Smooth muscle cell (in vitro differentiated cells): ENCODE results near the gene GRIN2C. TPM values are rescaled to one million over a fixed set of nuclear protein-coding genes. Genes with fewer than 3 reads are reported as not detected.

Experiments used
- polyA plus RNA-seq: library from polyadenylated mRNA; unstranded; fragments of >200 nt; fragmentation: Nextera tagmentation; extraction: Ambion mirVana; gene quantifications from 2 replicates; pipeline ENCODE4 v1.2.1, GENCODE V29; 2016
- total RNA-seq: library from RNA; depleted of rRNA; stranded (reverse); fragments of >200 nt; gene quantifications from 2 replicates; pipeline ENCODE4 v1.2.3, GENCODE V29; 2014

The GRIN2C gene
- total and polyA plus RNA-seq, 2 experiments from 2014 or later: 0.13 to 0.32 TPM

Other genes with a start within 250 kb of the GRIN2C start
- 0.09 TPM in 1 of 2 replicates, not detected in the other for gene CD300E, start 236.1 kb downstream of the GRIN2C start, total RNA-seq
- not detected in 2 replicates for gene CD300E, start 236.1 kb downstream of the GRIN2C start, polyA plus RNA-seq
- gene CD300LF, start 147.0 kb downstream of the GRIN2C start, total RNA-seq: not detected in 2 replicates
- gene CD300LF, start 147.0 kb downstream of the GRIN2C start, polyA plus RNA-seq: not detected in 2 replicates
- gene RAB37, start 122.6 kb downstream of the GRIN2C start, total RNA-seq: not detected in 2 replicates
- gene RAB37, start 122.6 kb downstream of the GRIN2C start, polyA plus RNA-seq: 0.16 TPM in 1 of 2 replicates, not detected in the other
- gene NHERF1, start 111.3 kb downstream of the GRIN2C start, total RNA-seq: 12.4 and 23.2 TPM in 2 replicates
- gene NHERF1, start 111.3 kb downstream of the GRIN2C start, polyA plus RNA-seq: 31.9 and 38.8 TPM in 2 replicates
- gene NAT9, start 83.5 kb downstream of the GRIN2C start, total RNA-seq: 21.4 and 23.5 TPM in 2 replicates
- gene NAT9, start 83.5 kb downstream of the GRIN2C start, polyA plus RNA-seq: 42.5 and 48.3 TPM in 2 replicates
- 5.6 and 10.4 TPM in 2 replicates for gene FDXR, start 13.1 kb upstream of the GRIN2C start, total RNA-seq
- 18.7 and 22.1 TPM in 2 replicates for gene FDXR, start 13.1 kb upstream of the GRIN2C start, polyA plus RNA-seq
- 0.22 TPM in 1 of 2 replicates, not detected in the other for gene FADS6, start 33.7 kb upstream of the GRIN2C start, total RNA-seq
- not detected in 2 replicates for gene FADS6, start 33.7 kb upstream of the GRIN2C start, polyA plus RNA-seq
- gene USH1G, start 63.4 kb upstream of the GRIN2C start, total RNA-seq: 0.49 TPM in 2 replicates
- gene USH1G, start 63.4 kb upstream of the GRIN2C start, polyA plus RNA-seq: 0.32 and 0.58 TPM in 2 replicates
- gene OTOP2, start 64.4 kb upstream of the GRIN2C start, total RNA-seq: not detected in 2 replicates
- not detected in 2 replicates for gene OTOP2, start 64.4 kb upstream of the GRIN2C start, polyA plus RNA-seq
- gene OTOP3, start 76.0 kb upstream of the GRIN2C start, total RNA-seq: not detected in 2 replicates
- gene OTOP3, start 76.0 kb upstream of the GRIN2C start, polyA plus RNA-seq: not detected in 2 replicates
- gene HID1, start 112.9 kb upstream of the GRIN2C start, total RNA-seq: 6.8 and 8.8 TPM in 2 replicates
- 3.3 and 22.0 TPM in 2 replicates for gene HID1, start 112.9 kb upstream of the GRIN2C start, polyA plus RNA-seq
- 35.9 and 40.7 TPM in 2 replicates for gene CDR2L, start 127.7 kb upstream of the GRIN2C start, total RNA-seq
- gene CDR2L, start 127.7 kb upstream of the GRIN2C start, polyA plus RNA-seq: 37.8 and 39.9 TPM in 2 replicates
- 36.8 and 75.6 TPM in 2 replicates for gene MRPL58, start 152.8 kb upstream of the GRIN2C start, total RNA-seq
- 36.2 and 41.4 TPM in 2 replicates for gene MRPL58, start 152.8 kb upstream of the GRIN2C start, polyA plus RNA-seq
- gene ATP5PD, start 187.1 kb upstream of the GRIN2C start, total RNA-seq: 233 and 309 TPM in 2 replicates
- gene ATP5PD, start 187.1 kb upstream of the GRIN2C start, polyA plus RNA-seq: 318 and 321 TPM in 2 replicates
- 18.2 and 27.3 TPM in 2 replicates for gene KCTD2, start 187.3 kb upstream of the GRIN2C start, total RNA-seq
- 11.1 and 12.7 TPM in 2 replicates for gene KCTD2, start 187.3 kb upstream of the GRIN2C start, polyA plus RNA-seq
- gene SLC16A5, start 228.1 kb upstream of the GRIN2C start, total RNA-seq: 11.1 and 17.1 TPM in 2 replicates
- gene SLC16A5, start 228.1 kb upstream of the GRIN2C start, polyA plus RNA-seq: 19.5 and 22.0 TPM in 2 replicates